Peyer's patch (tissue), 4 donors: ENCODE measurements around the gene BACE1. TPM values are rescaled to one million over a fixed set of nuclear protein-coding genes. Genes with fewer than 3 reads are reported as not detected.

Source experiments
- DNase-seq, 3 donors: peaks; one replicate each; pipeline ENCODE4 v3.0.0-alpha.2; 2017 to 2019
- H3K27ac ChIP-seq, 4 donors: fragments of 200-600 bp; sonication (generic); one replicate each; pipeline ENCODE4 v1.5.1; 2016 to 2019
- H3K27me3 ChIP-seq, 2 donors: fragments of 200-600 bp; sonication (generic); one replicate each; pipeline ENCODE4 v1.5.1; 2019
- H3K36me3 ChIP-seq, 3 donors: fragments of 200-600 bp; sonication (generic); one replicate each; pipeline ENCODE4 v1.5.1; 2016 to 2019
- H3K4me1 ChIP-seq, 4 donors: fragments of 200-600 bp; sonication (generic); one replicate each; pipeline ENCODE4 v1.5.1; 2016 to 2019
- H3K4me3 ChIP-seq, 4 donors: fragments of 200-600 bp; sonication (generic); 1 replicate in 3 of 4; 2 replicates in 1 of 4; pipeline ENCODE4 v1.5.1; 2016 to 2019; ENCODE audit warnings: mild to moderate bottlenecking in 1 of 4
- H3K9me3 ChIP-seq, 4 donors: fragments of 200-600 bp; sonication (generic); one replicate each; pipeline ENCODE4 v1.5.1; 2016 to 2019; ENCODE audit warnings: mild to moderate bottlenecking in 1 of 4
- POLR2A ChIP-seq, 2 donors: fragments of 450-650 bp; IDR thresholded peaks; one replicate each; pipeline ENCODE4 v1.5.1; 2017; ENCODE audit warnings: antibody characterized with exemption in 2 of 2, mild to moderate bottlenecking in 2 of 2, moderate library complexity in 2 of 2
- total RNA-seq, 4 donors: library from RNA; depleted of rRNA; stranded (reverse); fragments of >200 nt; gene quantifications; one replicate each; pipeline ENCODE4 v1.1.0, GENCODE V29; 2016
- TF ChIP-seq, protein P1 (sequence below), 6 experiments: fragments of 450-650 bp in 4 of 6; fragments of 200-600 bp in 2 of 6; sonication (generic) in 1 of 6; IDR thresholded peaks; one replicate each; pipeline ENCODE4 v1.5.1; 2017 to 2019; ENCODE audit warnings: antibody characterized with exemption in 6 of 6, mild to moderate bottlenecking in 3 of 6, moderate library complexity in 1 of 6

BACE1 gene
- total RNA-seq, 4 donors from 2014 or later = 5.6 to 11.4 (median 8.9) TPM

DNA sequence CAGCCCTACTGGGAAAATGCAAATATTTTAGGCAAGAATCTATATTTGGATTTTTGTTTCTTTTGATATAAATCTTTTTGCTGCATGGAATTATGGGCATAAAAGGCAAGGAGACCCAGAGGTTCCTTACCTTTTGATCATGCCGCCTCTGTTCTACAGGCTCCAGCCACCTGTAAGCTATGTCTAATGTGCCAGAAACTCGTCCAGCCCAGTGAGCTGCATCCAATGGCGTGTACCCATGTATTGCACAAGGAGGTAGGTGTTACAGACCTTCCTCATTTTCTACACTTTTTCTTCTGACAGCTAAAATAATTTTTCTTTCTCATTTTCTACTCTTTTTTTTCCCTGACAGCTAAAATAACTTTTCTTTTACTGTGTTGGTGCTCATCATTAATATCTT is 33.1 kb downstream of the BACE1 start:
- Histone ChIP-seq H3K27ac (no peak overlapping the region), H3K27me3 (no peaks in the 10 kb centered on the region), H3K36me3 (peaks cover 0 to 53% (median 0%) of the 10 kb centered on the region in 3 donors), H3K9me3 (no peaks in the 10 kb centered on the region), H3K4me3 (no peak overlapping the region), H3K4me1 (no peaks in the 10 kb centered on the region)
- TF ChIP-seq, protein P1, sequence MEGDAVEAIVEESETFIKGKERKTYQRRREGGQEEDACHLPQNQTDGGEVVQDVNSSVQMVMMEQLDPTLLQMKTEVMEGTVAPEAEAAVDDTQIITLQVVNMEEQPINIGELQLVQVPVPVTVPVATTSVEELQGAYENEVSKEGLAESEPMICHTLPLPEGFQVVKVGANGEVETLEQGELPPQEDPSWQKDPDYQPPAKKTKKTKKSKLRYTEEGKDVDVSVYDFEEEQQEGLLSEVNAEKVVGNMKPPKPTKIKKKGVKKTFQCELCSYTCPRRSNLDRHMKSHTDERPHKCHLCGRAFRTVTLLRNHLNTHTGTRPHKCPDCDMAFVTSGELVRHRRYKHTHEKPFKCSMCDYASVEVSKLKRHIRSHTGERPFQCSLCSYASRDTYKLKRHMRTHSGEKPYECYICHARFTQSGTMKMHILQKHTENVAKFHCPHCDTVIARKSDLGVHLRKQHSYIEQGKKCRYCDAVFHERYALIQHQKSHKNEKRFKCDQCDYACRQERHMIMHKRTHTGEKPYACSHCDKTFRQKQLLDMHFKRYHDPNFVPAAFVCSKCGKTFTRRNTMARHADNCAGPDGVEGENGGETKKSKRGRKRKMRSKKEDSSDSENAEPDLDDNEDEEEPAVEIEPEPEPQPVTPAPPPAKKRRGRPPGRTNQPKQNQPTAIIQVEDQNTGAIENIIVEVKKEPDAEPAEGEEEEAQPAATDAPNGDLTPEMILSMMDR (IDR thresholded peaks at IDR 0.05) = no peak
- no peak for TF ChIP-seq POLR2A (IDR thresholded peaks at IDR 0.05)
- DNase-seq = no peak

DNA sequence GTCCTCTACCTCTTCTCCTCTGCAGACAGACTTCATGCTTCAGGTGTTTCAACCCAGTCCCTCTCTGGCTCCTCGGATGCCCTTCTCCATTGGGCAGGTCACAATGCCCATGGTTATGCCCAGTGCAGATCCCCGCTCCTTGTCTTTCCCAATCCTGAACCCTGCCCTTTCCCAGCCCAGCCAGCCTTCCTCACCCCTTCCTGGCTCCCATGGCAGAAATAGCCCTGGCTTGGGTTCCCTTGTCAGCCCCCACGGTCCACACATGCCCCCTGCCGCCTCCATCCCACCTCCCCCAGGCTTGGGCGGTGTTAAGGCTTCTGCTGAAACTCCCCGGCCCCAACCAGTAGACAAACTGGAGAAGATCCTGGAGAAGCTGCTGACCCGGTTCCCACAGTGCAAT is 34.2 kb downstream of the BACE1 start:
- Histone ChIP-seq H3K9me3 (no peaks in the 10 kb centered on the region), H3K36me3 (peaks cover 0 to 53% (median 0%) of the 10 kb centered on the region in 3 donors), H3K27me3 (no peaks in the 10 kb centered on the region), H3K4me1 (no peaks in the 10 kb centered on the region), H3K27ac (no peak overlapping the region), H3K4me3 (no peak overlapping the region)
- TF ChIP-seq, protein P1 (IDR thresholded peaks at IDR 0.05) = no peak
- TF ChIP-seq POLR2A (IDR thresholded peaks at IDR 0.05) = no peak
- no peak for DNase-seq

DNA sequence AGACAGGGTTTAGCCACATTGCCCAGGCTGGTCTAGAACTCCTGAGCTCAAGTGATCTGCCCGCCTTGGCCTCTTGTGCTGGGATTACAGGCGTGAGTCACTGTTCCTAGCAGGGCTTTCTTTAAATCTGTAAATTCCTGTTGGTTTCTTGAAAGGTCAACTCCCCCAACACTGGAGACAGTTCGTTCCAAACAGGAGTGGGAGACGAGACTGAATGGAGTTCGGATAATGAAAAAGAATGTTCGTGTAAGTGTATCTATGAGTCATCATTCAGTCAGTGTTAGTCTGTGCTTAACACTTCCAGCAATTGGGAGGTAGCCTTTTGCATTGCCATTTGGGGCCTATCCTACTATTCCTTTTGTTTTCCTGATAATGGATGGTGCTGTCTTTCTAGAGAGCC is 34.9 kb downstream of the BACE1 start:
- no peak for DNase-seq
- H3K36me3 ChIP-seq = peaks cover 0 to 53% (median 0%) of the 10 kb centered on the region in 3 donors
- no peak overlapping the region for H3K4me3 ChIP-seq
- no peak overlapping the region for H3K27ac ChIP-seq
- H3K4me1 ChIP-seq = no peaks in the 10 kb centered on the region
- TF ChIP-seq, protein P1 (IDR thresholded peaks at IDR 0.05) = no peak
- no peak for TF ChIP-seq POLR2A (IDR thresholded peaks at IDR 0.05)
- H3K27me3 ChIP-seq = no peaks in the 10 kb centered on the region
- no peaks in the 10 kb centered on the region for H3K9me3 ChIP-seq

DNA sequence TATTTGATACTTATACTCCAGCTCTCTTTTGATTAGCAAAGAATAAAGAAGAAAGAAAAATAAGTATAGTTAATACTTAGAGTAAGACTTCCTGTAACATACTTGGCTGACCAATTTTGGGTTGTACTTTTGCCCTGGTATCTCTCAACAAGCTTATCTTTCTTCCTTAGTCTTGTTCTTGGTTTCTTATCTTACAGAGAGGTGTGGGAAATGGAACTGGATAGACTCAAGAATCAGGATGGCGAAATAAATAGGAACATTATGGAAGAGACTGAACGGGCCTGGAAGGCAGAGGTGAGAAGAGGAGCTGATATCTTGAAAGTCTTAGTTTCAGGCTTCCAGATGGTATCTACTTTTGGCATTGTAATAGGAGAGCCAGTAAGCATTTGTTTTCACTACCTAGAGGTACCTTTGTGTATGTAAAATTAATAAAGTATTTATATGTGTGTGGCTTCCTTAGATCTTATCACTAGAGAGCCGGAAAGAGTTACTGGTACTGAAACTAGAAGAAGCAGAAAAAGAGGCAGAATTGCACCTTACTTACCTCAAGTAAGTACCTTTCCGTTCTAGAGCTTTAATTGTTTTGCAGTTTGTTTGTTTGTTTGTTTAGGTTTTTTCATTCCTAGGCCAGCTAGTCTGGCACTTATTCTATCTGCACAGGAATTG is 36.2 kb downstream of the BACE1 start:
- DNase-seq = no peak
- H3K27me3 ChIP-seq = no peaks in the 10 kb centered on the region
- H3K27ac ChIP-seq = peak overlapping the region in 1 of 4 donors; percentile 24
- H3K9me3 ChIP-seq = no peaks in the 10 kb centered on the region
- H3K36me3 ChIP-seq = peaks cover 0 to 48% (median 0%) of the 10 kb centered on the region in 3 donors
- no peak overlapping the region for H3K4me3 ChIP-seq
- TF ChIP-seq, protein P1 (IDR thresholded peaks at IDR 0.05) = no peak
- TF ChIP-seq POLR2A (IDR thresholded peaks at IDR 0.05) = no peak
- H3K4me1 ChIP-seq = no peaks in the 10 kb centered on the region

DNA sequence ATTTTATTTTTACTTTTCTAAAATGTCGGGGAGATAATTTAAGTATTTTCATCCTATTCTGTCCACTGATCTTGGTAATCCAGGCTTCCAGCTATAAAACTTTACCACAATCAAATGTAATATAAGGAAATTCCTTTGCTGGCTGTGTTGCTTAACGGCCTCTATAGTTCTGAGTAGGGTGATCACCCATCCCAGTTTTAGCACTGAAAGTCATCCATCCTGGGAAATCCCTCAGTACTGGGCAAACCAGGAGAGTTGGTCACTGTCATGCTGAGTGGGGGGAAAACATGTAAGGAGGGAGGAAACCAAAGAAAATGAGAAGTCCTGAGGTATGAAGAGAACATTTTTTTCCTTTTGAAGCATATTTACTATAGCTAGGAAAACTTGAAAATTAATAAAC is 37.7 kb downstream of the BACE1 start:
- no peaks in the 10 kb centered on the region for H3K27me3 ChIP-seq
- H3K4me1 ChIP-seq = no peaks in the 10 kb centered on the region
- DNase-seq = no peak
- H3K4me3 ChIP-seq = no peak overlapping the region
- no peaks in the 10 kb centered on the region for H3K9me3 ChIP-seq
- TF ChIP-seq, protein P1 (IDR thresholded peaks at IDR 0.05) = no peak
- no peak for TF ChIP-seq POLR2A (IDR thresholded peaks at IDR 0.05)
- no peak overlapping the region for H3K27ac ChIP-seq
- peaks cover 0 to 33% (median 0%) of the 10 kb centered on the region in 3 donors for H3K36me3 ChIP-seq
